GM10248 (cell line): ENCODE results near the gene UBALD1.

ENCODE experiments used
- CTCF ChIA-PET: fragments of 300-600 bp; sonication (Branson Sonifier 250); formaldehyde crosslinking; extraction: SDS; loops from one replicate; lab custom pipeline; 2021; ENCODE audit warnings: antibody characterized with exemption; lab: Yijun Ruan, JAX
- POLR2A ChIA-PET: fragments of 350-650 bp; sonication (Branson Sonifier 250); formaldehyde crosslinking; extraction: SDS; loops from one replicate; lab custom pipeline; 2020; ENCODE audit warnings: antibody characterized with exemption; lab: Yijun Ruan, JAX
- DNase-seq: peaks from one replicate; pipeline ENCODE4 v3.0.0; 2012; ENCODE audit errors: extremely low spot score
- TF ChIP-seq, protein P1 (sequence below): IDR thresholded peaks from 2 replicates; pipeline ENCODE4 v1.5.1; 2012; ENCODE audit warnings: mild to moderate bottlenecking, low read depth; ENCODE audit errors: extremely low read depth, missing control alignments, control extremely low read depth

Gene UBALD1

DNA sequence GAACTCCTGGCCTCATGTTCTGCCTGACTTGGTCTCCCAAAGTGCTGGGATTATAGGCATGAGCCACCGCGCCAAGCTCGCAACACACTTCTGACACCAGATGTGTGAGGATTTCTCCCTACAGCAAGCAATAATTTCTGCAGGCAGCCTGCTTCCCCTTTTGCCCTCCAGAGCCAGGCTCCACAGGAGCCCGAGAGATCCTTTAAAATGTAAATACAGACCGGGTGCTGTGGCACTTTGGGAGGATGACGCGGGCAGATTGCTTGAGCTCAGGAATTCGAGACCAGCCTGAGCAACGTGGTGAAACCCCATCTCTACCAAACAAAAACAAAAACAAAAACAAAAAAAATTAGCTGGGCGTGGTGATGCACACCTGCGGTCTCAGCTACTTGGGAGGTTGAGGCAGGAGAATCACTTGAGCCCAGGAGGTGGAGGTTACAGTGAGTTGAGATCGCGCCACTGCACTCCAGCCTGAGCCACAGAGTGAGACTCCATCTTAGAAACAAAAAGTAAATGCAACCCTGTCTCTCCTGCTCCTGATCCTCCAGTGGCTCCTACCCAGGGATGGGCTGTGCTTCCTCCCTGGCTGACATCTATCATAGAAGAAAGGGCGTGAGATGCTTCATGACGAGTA, 43.9 kb downstream of the UBALD1 start:
- CTCF ChIA-PET, result interaction anchor here (1.6 to 2.8 kb wide), 2 partner anchors 64 to 65 kb away, joined by 5 to 8 read pairs; no protein-coding TSS in a partner anchor
- TF ChIP-seq, protein P1, sequence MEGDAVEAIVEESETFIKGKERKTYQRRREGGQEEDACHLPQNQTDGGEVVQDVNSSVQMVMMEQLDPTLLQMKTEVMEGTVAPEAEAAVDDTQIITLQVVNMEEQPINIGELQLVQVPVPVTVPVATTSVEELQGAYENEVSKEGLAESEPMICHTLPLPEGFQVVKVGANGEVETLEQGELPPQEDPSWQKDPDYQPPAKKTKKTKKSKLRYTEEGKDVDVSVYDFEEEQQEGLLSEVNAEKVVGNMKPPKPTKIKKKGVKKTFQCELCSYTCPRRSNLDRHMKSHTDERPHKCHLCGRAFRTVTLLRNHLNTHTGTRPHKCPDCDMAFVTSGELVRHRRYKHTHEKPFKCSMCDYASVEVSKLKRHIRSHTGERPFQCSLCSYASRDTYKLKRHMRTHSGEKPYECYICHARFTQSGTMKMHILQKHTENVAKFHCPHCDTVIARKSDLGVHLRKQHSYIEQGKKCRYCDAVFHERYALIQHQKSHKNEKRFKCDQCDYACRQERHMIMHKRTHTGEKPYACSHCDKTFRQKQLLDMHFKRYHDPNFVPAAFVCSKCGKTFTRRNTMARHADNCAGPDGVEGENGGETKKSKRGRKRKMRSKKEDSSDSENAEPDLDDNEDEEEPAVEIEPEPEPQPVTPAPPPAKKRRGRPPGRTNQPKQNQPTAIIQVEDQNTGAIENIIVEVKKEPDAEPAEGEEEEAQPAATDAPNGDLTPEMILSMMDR, result no peak
- no peak for DNase-seq
- POLR2A ChIA-PET, result no interaction called here

DNA sequence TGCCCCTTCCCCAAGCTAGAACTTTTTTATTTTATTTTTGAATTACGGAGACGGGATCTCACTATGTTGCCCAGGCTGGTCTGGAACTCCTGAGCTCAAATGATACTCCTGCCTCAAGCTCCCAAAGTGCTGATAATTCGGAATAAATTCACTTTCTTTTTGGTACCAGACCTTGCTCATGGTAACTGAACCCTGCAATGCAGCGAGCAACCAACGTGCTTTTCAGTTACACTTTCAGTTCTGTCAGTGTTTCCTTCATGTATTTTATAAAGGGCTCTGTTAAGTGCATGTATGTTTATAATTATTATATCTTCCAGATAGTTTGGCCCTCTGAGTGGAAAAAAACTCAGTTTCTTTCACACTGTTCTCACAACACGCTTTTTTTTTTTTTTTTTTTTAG, 44.6 kb downstream of the UBALD1 start:
- no peak for DNase-seq
- TF ChIP-seq, protein P1, result no peak
- ChIA-PET POLR2A (no interaction called here), CTCF (interaction anchor here (1.0 to 2.8 kb wide), 3 partner anchors 10 to 65 kb away, joined by 3 to 8 read pairs (median 5); no protein-coding TSS in a partner anchor)

DNA sequence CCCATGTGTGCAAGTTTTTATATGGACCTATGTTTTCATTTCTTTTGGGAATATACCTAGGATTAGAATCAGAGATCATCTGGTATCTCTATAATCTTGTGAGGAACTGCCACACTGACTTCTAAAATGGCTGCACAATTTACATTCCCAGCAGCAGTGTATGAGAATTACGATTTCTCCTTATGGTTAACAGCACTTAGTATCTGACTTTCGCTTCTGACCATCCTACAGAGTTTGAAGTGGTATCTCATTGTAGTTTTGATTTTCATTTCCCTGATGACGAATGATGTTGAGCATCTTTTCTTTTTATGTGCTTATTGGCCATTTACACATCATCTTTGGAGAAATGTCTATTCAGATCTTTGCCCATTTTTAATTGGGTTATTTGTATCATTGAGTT, 48.5 kb downstream of the UBALD1 start:
- TF ChIP-seq, protein P1, result no peak
- POLR2A ChIA-PET, result no interaction called here
- CTCF ChIA-PET, result interaction anchor here (1.6 to 2.5 kb wide), 2 partner anchors 20 to 59 kb away, joined by 3 to 6 read pairs; no protein-coding TSS in a partner anchor
- DNase-seq, result no peak

DNA sequence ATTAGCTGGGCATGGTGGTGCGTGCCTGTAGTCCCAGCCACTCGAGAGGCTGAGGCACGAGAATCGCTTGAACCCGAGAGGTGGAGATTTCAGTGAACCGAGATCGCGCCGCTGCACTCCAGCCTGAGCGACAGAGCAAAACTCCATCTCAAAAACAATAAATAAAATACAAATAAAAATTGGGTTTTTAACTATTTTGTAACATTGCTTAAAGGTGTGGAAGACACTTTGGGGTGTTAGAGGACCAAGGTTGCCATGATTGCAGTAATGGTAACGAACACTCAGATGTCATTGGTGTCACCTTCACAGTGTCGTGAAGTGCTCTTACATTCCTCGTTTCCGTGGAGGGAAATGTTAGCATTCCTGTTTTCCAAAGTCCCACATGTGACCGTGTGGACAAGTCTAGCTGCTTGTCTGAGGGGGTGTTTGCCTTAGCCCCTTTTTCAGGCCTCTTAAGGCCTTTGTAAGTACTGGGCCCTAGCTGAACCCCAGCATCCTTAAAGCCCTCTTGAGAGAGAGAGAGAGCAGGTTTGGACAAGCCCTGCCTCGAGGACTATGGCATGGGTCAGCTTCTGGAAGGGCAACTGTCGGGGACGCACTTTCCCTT, 49.9 kb downstream of the UBALD1 start:
- ChIA-PET POLR2A (no interaction called here), CTCF (interaction anchor here (1.1 to 2.0 kb wide), 2 partner anchors 8 to 21 kb away, joined by 3 to 7 read pairs; partner anchors contain the start of gene C16orf96)
- no peak for DNase-seq
- TF ChIP-seq, protein P1, result no peak

DNA sequence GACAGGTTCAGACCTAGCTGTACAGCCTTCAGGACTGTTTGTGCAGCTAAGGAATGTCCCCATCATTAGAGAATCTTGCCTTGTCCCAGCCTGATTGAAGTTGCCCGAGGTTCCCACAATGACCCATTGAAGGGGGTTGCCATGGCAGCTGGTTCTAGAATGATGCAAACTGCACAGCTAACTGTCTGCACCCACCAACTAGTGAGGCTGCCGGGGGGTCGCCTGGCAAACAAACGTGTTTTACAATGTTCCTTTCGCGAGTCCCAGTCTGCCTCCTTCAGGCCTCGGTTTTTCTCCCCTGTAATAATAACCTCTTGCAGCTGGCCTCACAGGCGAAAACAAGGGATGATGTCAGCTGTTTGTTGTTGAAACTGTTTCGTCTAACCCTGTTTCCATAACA, 53.1 kb downstream of the UBALD1 start:
- POLR2A ChIA-PET, result no interaction called here
- TF ChIP-seq, protein P1, result no peak
- DNase-seq, result no peak
- CTCF ChIA-PET, result interaction anchor here (0.6 to 2.8 kb wide), 3 partner anchors 13 to 159 kb away, joined by 3 to 8 read pairs (median 4); no protein-coding TSS in a partner anchor
